GM19397 (cell line): ENCODE data around the gene CACNA1A.
"Not testable (repeated sequence)": the region's sequence is repeated elsewhere in the genome, so short reads cannot be mapped to it uniquely, and the experiment has no call there.

Experiments used
- ATAC-seq: cut with Tn5 transposase; IDR thresholded peaks from one replicate; pipeline ENCODE4 v1.9.1; 2021; ENCODE audit warnings: mild to moderate bottlenecking, moderate library complexity; ENCODE audit not compliant: unreplicated experiment

The CACNA1A gene

GRCh38 chr19:13169769-13170168, 336.5 kb downstream of the CACNA1A start:
- ATAC-seq: no peak

GRCh38 chr19:13166151-13166550, 340.1 kb downstream of the CACNA1A start:
- ATAC-seq: not testable (repeated sequence)

- ATAC-seq: no peak
These were observed 340.9 kb downstream of the CACNA1A start for GRCh38 chr19:13165162-13165997.

- ATAC-seq: no peak
These were observed 341.7 kb downstream of the CACNA1A start for GRCh38 chr19:13164343-13165161.

GRCh38 chr19:13163609-13164342, 342.5 kb downstream of the CACNA1A start:
- ATAC-seq: no peak

GRCh38 chr19:13162724-13163608, 343.3 kb downstream of the CACNA1A start:
- ATAC-seq: no peak

GRCh38 chr19:13160557-13160956, 345.7 kb downstream of the CACNA1A start:
- no peak for ATAC-seq

- ATAC-seq: no peak
These were observed 346.6 kb downstream of the CACNA1A start for GRCh38 chr19:13159713-13160112.
